ENCODE data around the gene PRODH. TPM values are rescaled to one million over a fixed set of nuclear protein-coding genes. Genes with fewer than 3 reads are reported as not detected.
"Not testable (repeated sequence)": the region's sequence is repeated elsewhere in the genome, so short reads cannot be mapped to it uniquely, and the experiment has no call there.

PRODH gene
- total and polyA plus RNA-seq, 7 donors, result 1.6 to 52.6 (median 11.3) TPM

GRCh38 chr22:18925368-18926064, 10.6 kb downstream of the PRODH start:
- no peak overlapping the region for H3K27ac ChIP-seq
- no peak for TF ChIP-seq CTCF (IDR thresholded peaks at IDR 0.05)
- ATAC-seq, result no peak
- no peaks in the 10 kb centered on the region for H3K36me3 ChIP-seq (ENCODE audit: insufficient read depth in 1 of 2, low read depth in 1 of 2)
- H3K4me3 ChIP-seq, result no peak overlapping the region
- no peaks in the 10 kb centered on the region for H3K27me3 ChIP-seq (ENCODE audit: insufficient read depth in 3 of 3, low read length in 2 of 3)
- no peaks in the 10 kb centered on the region for H3K9me3 ChIP-seq
- intact Hi-C loops (cut with DNase I), result no loop called here
- no peak for DNase-seq
- WGBS, 3 donors, result no CpG with 5 or more reads among the region's 20 CpGs
- H3K4me1 ChIP-seq, result no peaks in the 10 kb centered on the region

- intact Hi-C loops (cut with DNase I); DNase-seq; H3K27ac ChIP-seq; H3K9me3 ChIP-seq; H3K36me3 ChIP-seq (ENCODE audit: insufficient read depth in 1 of 2, low read depth in 1 of 2); H3K4me1 ChIP-seq; H3K4me3 ChIP-seq; H3K27me3 ChIP-seq (ENCODE audit: insufficient read depth in 3 of 3, low read length in 2 of 3): not testable (repeated sequence)
- peak; percentile 68 to 89 (median 78) for ATAC-seq
- no CpG with 5 or more reads among the region's 12 CpGs for WGBS, 3 donors
Measured at GRCh38 chr22:18920257-18920902, 15.7 kb downstream of the PRODH start.

- 20% methylated on average over 1 of the region's 3 CpGs; no CpG with 5 or more reads in 2 of the 3 donors for WGBS, 3 donors
- intact Hi-C loops (cut with DNase I); H3K36me3 ChIP-seq (ENCODE audit: insufficient read depth in 1 of 2, low read depth in 1 of 2); ATAC-seq; H3K27me3 ChIP-seq (ENCODE audit: insufficient read depth in 3 of 3, low read length in 2 of 3); H3K27ac ChIP-seq; H3K9me3 ChIP-seq; H3K4me1 ChIP-seq; H3K4me3 ChIP-seq; DNase-seq: not testable (repeated sequence)
Measured at GRCh38 chr22:18917818-18918217, 18.3 kb downstream of the PRODH start.

GRCh38 chr22:18915550-18915949, 20.5 kb downstream of the PRODH start:
- peak in 1 of 4 donors; percentile 30 for ATAC-seq
- intact Hi-C loops (cut with DNase I); H3K9me3 ChIP-seq; H3K27ac ChIP-seq; DNase-seq; H3K27me3 ChIP-seq (ENCODE audit: insufficient read depth in 3 of 3, low read length in 2 of 3); H3K4me1 ChIP-seq; H3K36me3 ChIP-seq (ENCODE audit: insufficient read depth in 1 of 2, low read depth in 1 of 2); H3K4me3 ChIP-seq: not testable (repeated sequence)
- WGBS, 3 donors, result no CpG with 5 or more reads among the region's 9 CpGs

GRCh38 chr22:18914558-18914957, 21.5 kb downstream of the PRODH start:
- H3K4me3 ChIP-seq; H3K9me3 ChIP-seq; H3K4me1 ChIP-seq; DNase-seq; intact Hi-C loops (cut with DNase I); H3K27me3 ChIP-seq (ENCODE audit: insufficient read depth in 3 of 3, low read length in 2 of 3); H3K27ac ChIP-seq; H3K36me3 ChIP-seq (ENCODE audit: insufficient read depth in 1 of 2, low read depth in 1 of 2): not testable (repeated sequence)
- ATAC-seq, result peak; percentile 70 to 86 (median 80)
- no CpG with 5 or more reads among the region's 10 CpGs for WGBS, 3 donors

- H3K4me3 ChIP-seq; H3K9me3 ChIP-seq; DNase-seq; intact Hi-C loops (cut with DNase I); H3K27me3 ChIP-seq (ENCODE audit: insufficient read depth in 3 of 3, low read length in 2 of 3); H3K36me3 ChIP-seq (ENCODE audit: insufficient read depth in 1 of 2, low read depth in 1 of 2); H3K4me1 ChIP-seq; H3K27ac ChIP-seq: not testable (repeated sequence)
- ATAC-seq, result peak; percentile 42 to 53 (median 47)
- WGBS, 3 donors, result no CpG with 5 or more reads among the region's 10 CpGs
Measured at GRCh38 chr22:18912264-18912946, 23.7 kb downstream of the PRODH start.

- H3K27me3 ChIP-seq (ENCODE audit: insufficient read depth in 3 of 3, low read length in 2 of 3); H3K4me3 ChIP-seq; H3K27ac ChIP-seq; ATAC-seq; DNase-seq; H3K36me3 ChIP-seq (ENCODE audit: insufficient read depth in 1 of 2, low read depth in 1 of 2); H3K9me3 ChIP-seq; intact Hi-C loops (cut with DNase I); H3K4me1 ChIP-seq: not testable (repeated sequence)
- WGBS, 3 donors, result no CpG with 5 or more reads among the region's 2 CpGs
Measured at GRCh38 chr22:18911535-18911934, 24.6 kb downstream of the PRODH start.
